ENCODE data around the gene GSDME.

The GSDME gene

GRCh38 chr7:24786306-24786705, 29.0 kb upstream of the GSDME start:
- no peaks in the 10 kb centered on the region for H3K27me3 Mint-ChIP-seq
- H3K36me3 Mint-ChIP-seq (ENCODE audit: low read depth), result peaks cover 18% of the 10 kb centered on the region
- no peak for DNase-seq
- peaks cover 7% of the 10 kb centered on the region for H3K4me1 Mint-ChIP-seq (ENCODE audit: low read depth)
- H3K4me3 Mint-ChIP-seq, result no peak overlapping the region
- H3K9me3 Mint-ChIP-seq, result peaks cover 11% of the 10 kb centered on the region
- no peak overlapping the region for H3K27ac Mint-ChIP-seq

- DNase-seq, result no peak
- Mint-ChIP-seq H3K27ac (no peak overlapping the region), H3K27me3 (no peaks in the 10 kb centered on the region), H3K4me1 (ENCODE audit: low read depth) (peaks cover 9% of the 10 kb centered on the region), H3K36me3 (ENCODE audit: low read depth) (peaks cover 15% of the 10 kb centered on the region), H3K4me3 (no peak overlapping the region), H3K9me3 (peaks cover 11% of the 10 kb centered on the region)
Observed at GRCh38 chr7:24784277-24784676, 27.0 kb upstream of the GSDME start.

- no peak overlapping the region for H3K4me3 Mint-ChIP-seq
- H3K4me1 Mint-ChIP-seq (ENCODE audit: low read depth), result peaks cover 12% of the 10 kb centered on the region
- peaks cover 15% of the 10 kb centered on the region for H3K36me3 Mint-ChIP-seq (ENCODE audit: low read depth)
- no peaks in the 10 kb centered on the region for H3K27me3 Mint-ChIP-seq
- H3K9me3 Mint-ChIP-seq, result peaks cover 11% of the 10 kb centered on the region
- no peak overlapping the region for H3K27ac Mint-ChIP-seq
- DNase-seq, result no peak
Observed at GRCh38 chr7:24783698-24784097, 26.4 kb upstream of the GSDME start.

GRCh38 chr7:24781106-24781505, 23.8 kb upstream of the GSDME start:
- Mint-ChIP-seq H3K27ac (no peak overlapping the region), H3K36me3 (ENCODE audit: low read depth) (peaks cover 15% of the 10 kb centered on the region), H3K4me1 (ENCODE audit: low read depth) (peaks cover 5% of the 10 kb centered on the region), H3K27me3 (no peaks in the 10 kb centered on the region), H3K9me3 (peaks cover 11% of the 10 kb centered on the region), H3K4me3 (no peak overlapping the region)
- no peak for DNase-seq

GRCh38 chr7:24779283-24779655, 22.0 kb upstream of the GSDME start:
- H3K9me3 Mint-ChIP-seq, result peaks cover 8% of the 10 kb centered on the region
- H3K36me3 Mint-ChIP-seq (ENCODE audit: low read depth), result peaks cover 15% of the 10 kb centered on the region

GRCh38 chr7:24778543-24779282, 21.4 kb upstream of the GSDME start:
- peaks cover 5% of the 10 kb centered on the region for H3K9me3 Mint-ChIP-seq
- DNase-seq, result no peak
- peak overlapping the region; percentile 55 for H3K27ac Mint-ChIP-seq
- H3K4me3 Mint-ChIP-seq, result no peak overlapping the region
- H3K4me1 Mint-ChIP-seq (ENCODE audit: low read depth), result peaks cover 8% of the 10 kb centered on the region
- H3K27me3 Mint-ChIP-seq, result no peaks in the 10 kb centered on the region
- H3K36me3 Mint-ChIP-seq (ENCODE audit: low read depth), result peaks cover 9% of the 10 kb centered on the region

More at GRCh38 chr7:24779283-24779655, 22.0 kb upstream of the GSDME start:
- Mint-ChIP-seq H3K4me1 (ENCODE audit: low read depth) (peaks cover 5% of the 10 kb centered on the region), H3K27me3 (no peaks in the 10 kb centered on the region), H3K27ac (peak overlapping the region; percentile 50), H3K4me3 (no peak overlapping the region)
- DNase-seq, result no peak

GRCh38 chr7:24777806-24778205, 20.5 kb upstream of the GSDME start:
- no peaks in the 10 kb centered on the region for H3K9me3 Mint-ChIP-seq
- H3K36me3 Mint-ChIP-seq (ENCODE audit: low read depth), result peaks cover 3% of the 10 kb centered on the region
- no peak for DNase-seq
- no peak overlapping the region for H3K4me3 Mint-ChIP-seq
- peak overlapping the region; percentile 0 for H3K27ac Mint-ChIP-seq
- H3K27me3 Mint-ChIP-seq, result no peaks in the 10 kb centered on the region
- H3K4me1 Mint-ChIP-seq (ENCODE audit: low read depth), result peaks cover 9% of the 10 kb centered on the region

- Mint-ChIP-seq H3K4me3 (no peak overlapping the region), H3K27ac (no peak overlapping the region), H3K27me3 (peaks cover 3% of the 10 kb centered on the region), H3K9me3 (peaks cover 8% of the 10 kb centered on the region), H3K4me1 (ENCODE audit: low read depth) (peaks cover 4% of the 10 kb centered on the region), H3K36me3 (ENCODE audit: low read depth) (no peaks in the 10 kb centered on the region)
- DNase-seq, result no peak
Observed at GRCh38 chr7:24773646-24774045, 16.4 kb upstream of the GSDME start.

GRCh38 chr7:24769851-24770250, 12.6 kb upstream of the GSDME start:
- peaks cover 24% of the 10 kb centered on the region for H3K27me3 Mint-ChIP-seq
- no peaks in the 10 kb centered on the region for H3K36me3 Mint-ChIP-seq (ENCODE audit: low read depth)
- no peak overlapping the region for H3K4me3 Mint-ChIP-seq
- no peak overlapping the region for H3K27ac Mint-ChIP-seq
- peaks cover 8% of the 10 kb centered on the region for H3K9me3 Mint-ChIP-seq
- peaks cover 4% of the 10 kb centered on the region for H3K4me1 Mint-ChIP-seq (ENCODE audit: low read depth)
- DNase-seq, result no peak

- Mint-ChIP-seq H3K27me3 (peaks cover 29% of the 10 kb centered on the region), H3K36me3 (ENCODE audit: low read depth) (no peaks in the 10 kb centered on the region), H3K4me1 (ENCODE audit: low read depth) (peaks cover 4% of the 10 kb centered on the region), H3K27ac (no peak overlapping the region), H3K9me3 (peaks cover 8% of the 10 kb centered on the region), H3K4me3 (no peak overlapping the region)
- no peak for DNase-seq
Observed at GRCh38 chr7:24769014-24769830, 12.0 kb upstream of the GSDME start.

GRCh38 chr7:24767878-24768569, 10.8 kb upstream of the GSDME start:
- peaks cover 8% of the 10 kb centered on the region for H3K9me3 Mint-ChIP-seq
- H3K27ac Mint-ChIP-seq, result no peak overlapping the region
- H3K36me3 Mint-ChIP-seq (ENCODE audit: low read depth), result no peaks in the 10 kb centered on the region
- DNase-seq, result no peak
- H3K4me3 Mint-ChIP-seq, result no peak overlapping the region
- H3K27me3 Mint-ChIP-seq, result peaks cover 37% of the 10 kb centered on the region
- H3K4me1 Mint-ChIP-seq (ENCODE audit: low read depth), result no peaks in the 10 kb centered on the region

- no peaks in the 10 kb centered on the region for H3K36me3 Mint-ChIP-seq (ENCODE audit: low read depth)
- no peak overlapping the region for H3K4me3 Mint-ChIP-seq
- peaks cover 60% of the 10 kb centered on the region for H3K27me3 Mint-ChIP-seq
- no peaks in the 10 kb centered on the region for H3K4me1 Mint-ChIP-seq (ENCODE audit: low read depth)
- DNase-seq, result no peak
- H3K27ac Mint-ChIP-seq, result no peak overlapping the region
- peaks cover 6% of the 10 kb centered on the region for H3K9me3 Mint-ChIP-seq
Observed at GRCh38 chr7:24764972-24765744, 7.9 kb upstream of the GSDME start.

GRCh38 chr7:24764011-24764410, 6.7 kb upstream of the GSDME start:
- Mint-ChIP-seq H3K36me3 (ENCODE audit: low read depth) (no peaks in the 10 kb centered on the region), H3K4me1 (ENCODE audit: low read depth) (no peaks in the 10 kb centered on the region), H3K27ac (no peak overlapping the region), H3K27me3 (peaks cover 71% of the 10 kb centered on the region), H3K9me3 (peaks cover 6% of the 10 kb centered on the region), H3K4me3 (no peak overlapping the region)
- DNase-seq, result no peak

GRCh38 chr7:24763303-24763901, 6.1 kb upstream of the GSDME start:
- peaks cover 6% of the 10 kb centered on the region for H3K9me3 Mint-ChIP-seq

More at GRCh38 chr7:24763303-24763901, 6.1 kb upstream of the GSDME start:
- Mint-ChIP-seq H3K36me3 (ENCODE audit: low read depth) (no peaks in the 10 kb centered on the region), H3K27me3 (peaks cover 76% of the 10 kb centered on the region), H3K4me3 (no peak overlapping the region), H3K27ac (no peak overlapping the region), H3K4me1 (ENCODE audit: low read depth) (no peaks in the 10 kb centered on the region)
- no peak for DNase-seq
